NCI-H146 (cell line): ENCODE measurements around the gene BCL11B.
A peak's percentile ranks its signal among the peaks of the same experiment; 100 is the strongest.

ENCODE experiments used
- DNase-seq: peaks from one replicate; lab custom pipeline; 2025; lab: John Stamatoyannopoulos, UW

The BCL11B gene

GRCh38 chr14:99271951-99272631 is at the start of gene BCL11B:
TSS of gene BCL11B (minus strand) at chr14:99272197. CDS start at chr14:99271218, 979 bp downstream.
- DNase-seq = peak; percentile 34

- no peak for DNase-seq
Measured at GRCh38 chr14:99321236-99321925, 49.4 kb upstream of the BCL11B start.

GRCh38 chr14:99320621-99321235 is 48.7 kb upstream of the BCL11B start:
- DNase-seq = no peak

- DNase-seq = peak; percentile 7
Measured at GRCh38 chr14:99320105-99320572, 48.1 kb upstream of the BCL11B start.

- no peak for DNase-seq
Measured at GRCh38 chr14:99318959-99319295, 46.9 kb upstream of the BCL11B start.

- no peak for DNase-seq
Measured at GRCh38 chr14:99318091-99318958, 46.3 kb upstream of the BCL11B start.

- DNase-seq = no peak
Measured at GRCh38 chr14:99317231-99318090, 45.5 kb upstream of the BCL11B start.

- DNase-seq = no peak
Measured at GRCh38 chr14:99316281-99317163, 44.5 kb upstream of the BCL11B start.

- DNase-seq = no peak
Measured at GRCh38 chr14:99315197-99315596, 43.2 kb upstream of the BCL11B start.

GRCh38 chr14:99314623-99315022 is 42.6 kb upstream of the BCL11B start:
- DNase-seq = no peak

GRCh38 chr14:99313234-99313633 is 41.2 kb upstream of the BCL11B start:
- DNase-seq = no peak

- no peak for DNase-seq
Measured at GRCh38 chr14:99312106-99312505, 40.1 kb upstream of the BCL11B start.

GRCh38 chr14:99309220-99309766 is 37.3 kb upstream of the BCL11B start:
- DNase-seq = no peak

- no peak for DNase-seq
Measured at GRCh38 chr14:99304208-99304607, 32.2 kb upstream of the BCL11B start.

GRCh38 chr14:99300190-99300589 is 28.2 kb upstream of the BCL11B start:
- DNase-seq = no peak

- DNase-seq = no peak
Measured at GRCh38 chr14:99296517-99296916, 24.5 kb upstream of the BCL11B start.

GRCh38 chr14:99289394-99290189 is 17.6 kb upstream of the BCL11B start:
- DNase-seq = no peak

- DNase-seq = no peak
Measured at GRCh38 chr14:99288948-99289347, 17.0 kb upstream of the BCL11B start.
